ENCODE results near the gene RASSF1.

RASSF1 gene

GRCh38 chr3:50354850-50355249, 14.2 kb upstream of the RASSF1 start:
- Histone ChIP-seq H4K20me1 (ENCODE audit: insufficient read depth, low read length) (peaks cover 57% of the 10 kb centered on the region), H2AFZ (ENCODE audit: low read depth, low read length) (no peak overlapping the region), H3K79me2 (ENCODE audit: insufficient read depth, low read length) (peaks cover 72% of the 10 kb centered on the region), H3K27ac (ENCODE audit: low read length) (no peak overlapping the region), H3K4me1 (ENCODE audit: insufficient read depth, low read length) (peaks cover 58% of the 10 kb centered on the region), H3K9me3 (ENCODE audit: insufficient read depth, low read length, severe bottlenecking) (no peaks in the 10 kb centered on the region), H3K36me3 (ENCODE audit: insufficient read depth, low read length) (peaks cover 67% of the 10 kb centered on the region), H3K9ac (ENCODE audit: low read depth, low read length) (no peak overlapping the region), H3K4me3 (ENCODE audit: low read depth in 1 of 2, low read length in 2 of 2) (no peak overlapping the region), H3K4me2 (ENCODE audit: insufficient read depth, low read length) (no peak overlapping the region), H3K27me3 (ENCODE audit: insufficient read depth, low read length, poor library complexity) (no peaks in the 10 kb centered on the region)
- no peak for ATAC-seq (ENCODE audit: insufficient read depth, low read depth)
- DNase-seq = no peak
- TF ChIP-seq CTCF (IDR thresholded peaks at IDR 0.05; ENCODE audit: borderline replicate concordance, extremely low read depth, low read length, poor library complexity, severe bottlenecking) (no peak), EZH2 (IDR thresholded peaks at IDR 0.05; ENCODE audit: borderline replicate concordance, low read depth, low read length, severe bottlenecking) (no peak)

DNA sequence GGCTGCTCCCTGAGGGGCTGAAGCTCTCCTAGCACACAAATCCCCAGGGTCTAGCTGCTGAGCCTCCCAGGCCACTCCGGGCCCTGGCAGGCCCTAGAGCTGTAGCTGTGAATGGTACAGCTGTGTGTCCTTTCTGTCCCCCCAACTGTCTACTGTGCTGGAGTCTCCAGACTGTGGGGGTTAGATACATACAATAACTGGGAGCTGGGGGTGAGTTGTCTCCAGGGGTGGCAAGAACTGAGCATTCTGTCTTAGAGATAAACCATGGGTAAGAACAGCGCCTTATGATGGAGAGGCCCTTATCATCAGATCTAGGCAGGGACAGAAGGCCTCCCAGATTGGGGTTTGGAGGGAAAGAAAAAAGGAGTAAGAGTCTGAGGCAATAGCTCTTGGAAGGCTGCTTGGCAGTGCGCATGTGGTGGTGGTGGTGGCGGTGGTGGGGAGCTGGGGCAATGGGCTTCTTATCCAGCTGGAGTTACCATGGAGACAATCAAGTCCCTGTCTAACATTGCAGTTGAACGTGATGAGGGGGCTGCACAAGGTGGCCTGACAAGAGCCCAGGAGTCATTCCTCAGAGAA, 13.6 kb upstream of the RASSF1 start:
- Histone ChIP-seq H3K27me3 (ENCODE audit: insufficient read depth, low read length, poor library complexity) (no peaks in the 10 kb centered on the region), H3K4me3 (ENCODE audit: low read depth in 1 of 2, low read length in 2 of 2) (no peak overlapping the region), H3K4me1 (ENCODE audit: insufficient read depth, low read length) (peaks cover 60% of the 10 kb centered on the region), H3K9ac (ENCODE audit: low read depth, low read length) (no peak overlapping the region), H3K36me3 (ENCODE audit: insufficient read depth, low read length) (peaks cover 69% of the 10 kb centered on the region), H4K20me1 (ENCODE audit: insufficient read depth, low read length) (peaks cover 57% of the 10 kb centered on the region), H3K27ac (ENCODE audit: low read length) (no peak overlapping the region), H3K79me2 (ENCODE audit: insufficient read depth, low read length) (peaks cover 77% of the 10 kb centered on the region), H3K4me2 (ENCODE audit: insufficient read depth, low read length) (no peak overlapping the region), H2AFZ (ENCODE audit: low read depth, low read length) (no peak overlapping the region), H3K9me3 (ENCODE audit: insufficient read depth, low read length, severe bottlenecking) (no peaks in the 10 kb centered on the region)
- TF ChIP-seq EZH2 (IDR thresholded peaks at IDR 0.05; ENCODE audit: borderline replicate concordance, low read depth, low read length, severe bottlenecking) (no peak), CTCF (IDR thresholded peaks at IDR 0.05; ENCODE audit: borderline replicate concordance, extremely low read depth, low read length, poor library complexity, severe bottlenecking) (no peak)
- ATAC-seq (ENCODE audit: insufficient read depth, low read depth) (no peak), DNase-seq (no peak)

DNA sequence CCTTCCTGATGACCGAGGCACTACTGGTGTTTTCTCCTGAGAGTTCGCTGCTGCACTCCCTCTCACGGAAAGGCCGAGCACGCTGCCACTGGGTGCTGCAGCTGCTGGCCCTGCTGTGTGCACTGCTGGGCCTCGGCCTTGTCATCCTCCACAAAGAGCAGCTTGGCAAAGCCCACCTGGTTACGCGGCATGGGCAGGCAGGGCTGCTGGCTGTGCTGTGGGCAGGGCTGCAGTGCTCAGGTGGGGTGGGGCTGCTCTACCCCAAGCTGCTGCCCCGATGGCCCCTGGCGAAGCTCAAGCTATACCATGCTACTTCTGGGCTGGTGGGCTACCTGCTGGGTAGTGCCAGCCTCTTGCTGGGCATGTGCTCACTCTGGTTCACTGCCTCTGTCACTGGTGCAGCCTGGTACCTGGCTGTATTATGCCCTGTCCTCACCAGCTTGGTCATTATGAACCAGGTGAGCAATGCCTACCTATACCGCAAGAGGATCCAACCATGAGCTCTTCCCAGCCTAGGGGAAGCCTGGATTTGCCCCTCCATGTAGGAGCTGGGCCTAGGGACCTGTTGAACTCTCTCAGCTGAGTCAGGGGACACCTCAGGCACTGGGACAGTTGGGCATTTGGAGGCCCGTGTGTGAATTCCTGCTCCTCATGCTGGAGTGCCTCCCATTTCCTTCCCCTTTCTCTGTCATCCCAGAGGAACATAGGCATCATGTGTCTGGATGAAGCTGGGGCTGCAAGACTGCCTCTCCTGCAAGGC, 12.8 kb upstream of the RASSF1 start:
- Histone ChIP-seq H3K9me3 (ENCODE audit: insufficient read depth, low read length, severe bottlenecking) (no peaks in the 10 kb centered on the region), H3K4me3 (ENCODE audit: low read depth in 1 of 2, low read length in 2 of 2) (no peak overlapping the region), H2AFZ (ENCODE audit: low read depth, low read length) (no peak overlapping the region), H3K4me2 (ENCODE audit: insufficient read depth, low read length) (no peak overlapping the region), H3K36me3 (ENCODE audit: insufficient read depth, low read length) (peaks cover 73% of the 10 kb centered on the region), H3K27ac (ENCODE audit: low read length) (no peak overlapping the region), H4K20me1 (ENCODE audit: insufficient read depth, low read length) (peaks cover 53% of the 10 kb centered on the region), H3K9ac (ENCODE audit: low read depth, low read length) (no peak overlapping the region), H3K4me1 (ENCODE audit: insufficient read depth, low read length) (peaks cover 64% of the 10 kb centered on the region), H3K27me3 (ENCODE audit: insufficient read depth, low read length, poor library complexity) (no peaks in the 10 kb centered on the region), H3K79me2 (ENCODE audit: insufficient read depth, low read length) (peaks cover 76% of the 10 kb centered on the region)
- TF ChIP-seq CTCF (IDR thresholded peaks at IDR 0.05; ENCODE audit: borderline replicate concordance, extremely low read depth, low read length, poor library complexity, severe bottlenecking) (no peak), EZH2 (IDR thresholded peaks at IDR 0.05; ENCODE audit: borderline replicate concordance, low read depth, low read length, severe bottlenecking) (no peak)
- no peak for ATAC-seq (ENCODE audit: insufficient read depth, low read depth)
- no peak for DNase-seq

All from DND-41 (cell line).